ENCODE data around the gene FARP1.

The FARP1 gene

DNA sequence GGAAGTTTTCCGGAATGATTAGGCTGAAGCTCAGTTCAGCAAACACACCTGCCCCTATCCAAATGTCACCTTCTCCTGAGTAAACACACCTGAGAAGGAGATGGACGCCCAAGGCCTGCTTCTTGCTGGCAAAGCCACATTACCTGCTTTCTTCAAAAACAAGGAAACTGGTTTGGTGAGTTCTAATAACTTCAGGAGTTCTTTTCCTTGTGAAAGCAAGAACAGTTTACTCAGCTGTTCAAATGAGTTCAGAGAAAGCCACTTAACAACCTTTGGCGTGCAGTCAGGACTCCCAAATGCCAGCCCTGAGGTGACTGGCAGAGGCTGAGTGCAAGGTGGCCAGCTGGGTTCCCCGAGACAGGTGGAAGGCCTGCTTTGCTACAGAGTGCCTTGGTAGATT lies 273.5 kb downstream of the FARP1 start:
- H3K27ac ChIP-seq = peak overlapping the region; percentile 95
- no peak for TF ChIP-seq ZFX (IDR thresholded peaks at IDR 0.05)
- TF ChIP-seq, protein P1, sequence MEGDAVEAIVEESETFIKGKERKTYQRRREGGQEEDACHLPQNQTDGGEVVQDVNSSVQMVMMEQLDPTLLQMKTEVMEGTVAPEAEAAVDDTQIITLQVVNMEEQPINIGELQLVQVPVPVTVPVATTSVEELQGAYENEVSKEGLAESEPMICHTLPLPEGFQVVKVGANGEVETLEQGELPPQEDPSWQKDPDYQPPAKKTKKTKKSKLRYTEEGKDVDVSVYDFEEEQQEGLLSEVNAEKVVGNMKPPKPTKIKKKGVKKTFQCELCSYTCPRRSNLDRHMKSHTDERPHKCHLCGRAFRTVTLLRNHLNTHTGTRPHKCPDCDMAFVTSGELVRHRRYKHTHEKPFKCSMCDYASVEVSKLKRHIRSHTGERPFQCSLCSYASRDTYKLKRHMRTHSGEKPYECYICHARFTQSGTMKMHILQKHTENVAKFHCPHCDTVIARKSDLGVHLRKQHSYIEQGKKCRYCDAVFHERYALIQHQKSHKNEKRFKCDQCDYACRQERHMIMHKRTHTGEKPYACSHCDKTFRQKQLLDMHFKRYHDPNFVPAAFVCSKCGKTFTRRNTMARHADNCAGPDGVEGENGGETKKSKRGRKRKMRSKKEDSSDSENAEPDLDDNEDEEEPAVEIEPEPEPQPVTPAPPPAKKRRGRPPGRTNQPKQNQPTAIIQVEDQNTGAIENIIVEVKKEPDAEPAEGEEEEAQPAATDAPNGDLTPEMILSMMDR (conservative IDR thresholded peaks at IDR 0.05) = no peak

DNA sequence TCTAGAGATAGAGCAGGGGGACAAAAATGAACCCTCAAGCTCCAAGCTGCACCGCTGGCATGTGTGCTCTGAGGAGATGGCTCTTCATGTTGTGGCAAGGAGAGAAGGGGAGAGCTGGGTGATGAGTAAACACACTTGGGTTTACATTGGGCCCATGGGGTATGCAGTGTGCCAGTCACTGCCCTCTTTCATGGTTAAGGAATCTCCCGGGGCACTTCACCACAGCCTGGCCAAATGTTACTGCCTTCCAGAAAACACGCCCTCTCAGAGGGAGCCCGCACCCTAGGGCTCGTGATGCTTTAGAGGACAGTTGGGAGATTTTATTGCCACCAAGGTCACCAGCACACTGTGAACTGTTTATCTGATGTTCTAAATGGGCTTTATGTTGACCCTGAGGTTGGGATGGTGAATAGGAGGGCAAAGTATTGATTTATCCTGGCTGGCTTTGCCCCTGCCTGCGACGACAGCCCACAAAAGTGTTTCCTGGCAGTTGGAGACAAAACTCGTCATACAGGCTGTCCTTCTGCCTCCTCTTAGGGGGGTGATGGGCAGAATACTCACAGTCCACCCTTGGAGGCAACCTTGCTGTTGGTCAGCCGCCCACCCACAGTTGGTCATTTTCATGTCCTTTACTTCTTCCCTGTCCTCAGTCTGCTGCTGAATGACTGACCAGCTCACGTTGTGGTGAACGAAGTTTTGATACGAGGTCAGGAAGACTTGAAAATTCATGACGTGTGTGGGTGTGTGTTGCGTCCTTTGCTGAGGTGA lies 277.1 kb downstream of the FARP1 start:
- TF ChIP-seq ZFX (IDR thresholded peaks at IDR 0.05) = no peak
- TF ChIP-seq, protein P1 (conservative IDR thresholded peaks at IDR 0.05) = no peak
- no peak overlapping the region; the same call in 1 of the 2 replicates for H3K27ac ChIP-seq

DNA sequence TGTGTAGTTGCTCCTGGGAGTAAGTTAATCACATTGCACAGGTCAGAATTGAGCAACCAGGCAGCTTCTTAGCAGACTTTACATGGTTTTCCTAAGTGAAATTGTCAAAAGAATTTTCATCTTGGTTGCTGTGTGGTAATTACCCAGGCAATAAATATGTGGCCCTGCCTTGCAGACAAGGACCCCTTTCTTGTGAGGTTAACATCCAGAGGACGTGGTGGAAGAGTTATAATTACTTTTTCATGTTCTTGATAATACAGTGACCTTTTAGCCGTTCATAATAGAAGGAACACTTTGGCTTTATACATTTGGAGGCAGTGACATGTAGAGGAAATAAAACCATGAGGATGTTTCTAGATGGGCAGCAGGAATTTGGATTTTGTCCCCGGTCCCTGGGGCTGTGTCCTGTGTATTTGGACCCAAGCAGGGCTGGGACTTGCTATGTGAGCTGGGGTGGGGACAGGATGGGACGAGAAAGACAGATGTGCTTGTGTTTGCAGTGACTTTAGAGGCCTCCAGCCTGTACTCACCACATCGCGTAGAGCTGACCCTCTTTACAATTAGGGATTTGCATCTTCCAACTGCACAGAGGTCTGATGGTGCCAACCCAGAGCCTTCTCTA lies 277.8 kb downstream of the FARP1 start:
- no peak overlapping the region for H3K27ac ChIP-seq
- TF ChIP-seq, protein P1 (conservative IDR thresholded peaks at IDR 0.05) = no peak
- no peak for TF ChIP-seq ZFX (IDR thresholded peaks at IDR 0.05)

DNA sequence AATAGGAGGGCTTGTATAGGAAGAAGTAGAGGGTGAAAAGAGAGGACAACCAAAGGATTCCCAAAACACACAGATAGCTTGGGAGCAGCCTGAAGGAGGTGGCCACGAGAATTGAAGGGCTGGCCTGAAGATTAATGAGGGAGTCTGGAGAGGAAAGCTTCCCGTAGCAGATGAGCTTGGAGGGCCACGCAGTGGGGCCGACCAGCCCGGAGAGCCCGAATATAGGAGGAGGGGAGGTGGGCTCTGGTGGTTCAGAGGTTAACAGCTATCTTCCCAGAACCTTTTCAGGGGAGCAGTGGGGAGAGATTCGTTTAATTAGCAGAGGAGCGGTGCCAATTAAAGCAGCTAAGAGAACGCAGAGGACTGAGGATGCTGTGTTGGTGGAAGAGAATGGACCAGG lies 279.2 kb downstream of the FARP1 start:
- no peak overlapping the region for H3K27ac ChIP-seq
- TF ChIP-seq, protein P1 (conservative IDR thresholded peaks at IDR 0.05) = no peak
- no peak for TF ChIP-seq ZFX (IDR thresholded peaks at IDR 0.05)

DNA sequence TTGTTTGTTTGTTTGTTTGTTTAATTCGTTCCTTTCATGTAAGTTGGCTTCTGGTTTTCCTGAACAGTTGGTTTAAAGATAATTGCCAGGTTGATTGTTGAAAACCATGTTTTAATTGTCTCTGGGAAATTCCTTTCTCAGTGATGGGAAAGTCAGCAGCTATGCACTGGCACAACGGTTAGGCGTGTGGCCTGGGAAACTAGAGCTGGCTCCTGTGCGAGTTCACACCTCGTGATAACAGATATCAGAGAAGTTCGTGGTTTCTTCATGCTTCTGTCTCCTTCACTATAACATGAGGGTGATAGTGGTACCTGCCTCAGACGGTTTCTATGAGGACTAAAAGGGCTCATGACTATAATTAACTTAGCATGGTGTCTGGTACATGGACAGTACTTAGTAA lies 280.5 kb downstream of the FARP1 start:
- TF ChIP-seq, protein P1 (conservative IDR thresholded peaks at IDR 0.05) = no peak
- no peak for TF ChIP-seq ZFX (IDR thresholded peaks at IDR 0.05)
- no peak overlapping the region for H3K27ac ChIP-seq

DNA sequence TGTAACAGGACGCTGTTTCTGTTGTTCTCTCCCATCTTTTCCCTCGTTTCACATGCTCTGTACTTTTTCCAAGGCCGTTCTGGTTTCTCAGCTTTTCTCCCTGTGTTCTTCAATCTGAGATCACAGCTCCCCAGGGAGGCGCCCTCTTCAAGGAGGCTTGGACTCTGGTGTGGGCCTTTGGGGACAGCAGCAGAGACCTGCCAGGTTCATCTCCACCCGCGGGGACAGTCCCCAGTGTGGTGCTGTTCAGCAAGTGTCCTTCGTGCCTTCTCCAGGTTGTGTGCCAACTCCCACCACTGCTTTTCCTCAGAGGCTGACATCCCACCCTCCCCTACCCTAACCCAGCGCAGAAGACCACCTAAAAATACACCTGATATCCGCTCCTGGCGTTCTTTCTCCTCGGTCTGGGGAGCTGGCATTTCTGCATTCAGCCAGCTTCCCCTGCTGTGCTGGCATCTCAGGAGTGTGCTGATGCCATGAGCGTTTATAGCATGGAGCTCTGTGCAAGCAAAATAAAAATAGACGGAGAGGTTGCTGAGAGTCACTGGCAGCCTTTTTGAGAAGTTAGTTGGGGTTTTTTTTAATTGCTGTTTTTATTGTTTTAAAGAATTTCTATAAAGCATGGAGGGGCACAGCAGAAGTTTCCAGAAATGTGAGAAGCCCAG lies 284.6 kb downstream of the FARP1 start:
- no peak overlapping the region for H3K27ac ChIP-seq
- TF ChIP-seq ZFX (IDR thresholded peaks at IDR 0.05) = no peak
- TF ChIP-seq, protein P1 (conservative IDR thresholded peaks at IDR 0.05) = no peak

Data from C4-2B (cell line).